T-helper 17 cell (primary cell): ENCODE measurements around the gene ZP2. TPM values are rescaled to one million over a fixed set of nuclear protein-coding genes. Genes with fewer than 3 reads are reported as not detected.

Experiments
- total RNA-seq, 4 donors: library from RNA in 2 of 4; stranded (reverse) in 2 of 4; gene quantifications; one replicate each; pipeline ENCODE4 v1.2.3 and lab custom pipeline; 2022 to 2026

The ZP2 gene
- total RNA-seq, 2 donors from 2014 or later: not detected

Other genes with a start within 250 kb of the ZP2 start
- gene DNAH3, start 60.7 kb downstream of the ZP2 start, total RNA-seq: under 1 TPM in 1 of 2 donors, not detected in 1; 0.10 TPM
- gene LDAF1, start 52.9 kb downstream of the ZP2 start, total RNA-seq: 10 to 100 TPM in 1 of 2 donors, 1 to 10 TPM in 1; 9.5 to 15.8 TPM
- gene ANKS4B, start 22.1 kb upstream of the ZP2 start, total RNA-seq: not detected
- gene CRYM, start 66.7 kb upstream of the ZP2 start, total RNA-seq: under 1 TPM in 1 of 2 donors, not detected in 1; 0.94 TPM